Chondrocyte (in vitro differentiated cells): ENCODE data around the gene RABGAP1L. TPM values are rescaled to one million over a fixed set of nuclear protein-coding genes. Genes with fewer than 3 reads are reported as not detected.

Experiments
- DNase-seq: peaks from one replicate; pipeline ENCODE4 v3.0.0; 2021; ENCODE audit warnings: mixed read lengths, low spot score
- H3K27ac Mint-ChIP-seq: one replicate; pipeline ENCODE4 v1.8.0; 2021; ENCODE audit warnings: mild to moderate bottlenecking, moderate library complexity, mixed read lengths; ENCODE audit not compliant: unreplicated experiment
- H3K27me3 Mint-ChIP-seq: 2 replicates; pipeline ENCODE4 v1.8.0; 2021; ENCODE audit warnings: low read depth, mixed read lengths
- H3K36me3 Mint-ChIP-seq: 2 replicates; pipeline ENCODE4 v1.8.0; 2021; ENCODE audit warnings: low read depth, mixed read lengths
- H3K4me1 Mint-ChIP-seq: 2 replicates; pipeline ENCODE4 v1.8.0; 2021; ENCODE audit warnings: low read depth, mild to moderate bottlenecking, mixed read lengths
- H3K4me3 Mint-ChIP-seq: one replicate; pipeline ENCODE4 v1.8.0; 2021; ENCODE audit warnings: mild to moderate bottlenecking, moderate library complexity, mixed read lengths; ENCODE audit not compliant: unreplicated experiment
- H3K9me3 Mint-ChIP-seq: 2 replicates; pipeline ENCODE4 v1.8.0; 2021; ENCODE audit warnings: low read depth, mixed read lengths
- total RNA-seq: library from RNA; stranded (reverse); gene quantifications from 3 replicates; pipeline ENCODE4 v1.2.1, GENCODE V29; 2021
- TF ChIP-seq, protein P1 (sequence below): fragments of 200-600 bp; sonication (generic); IDR thresholded peaks from 2 replicates; pipeline ENCODE4 v1.5.0; 2021; ENCODE audit warnings: antibody characterized with exemption, mild to moderate bottlenecking, moderate library complexity

RABGAP1L gene
- total RNA-seq, 1 donor from 2014 or later: 27.1 TPM

DNA sequence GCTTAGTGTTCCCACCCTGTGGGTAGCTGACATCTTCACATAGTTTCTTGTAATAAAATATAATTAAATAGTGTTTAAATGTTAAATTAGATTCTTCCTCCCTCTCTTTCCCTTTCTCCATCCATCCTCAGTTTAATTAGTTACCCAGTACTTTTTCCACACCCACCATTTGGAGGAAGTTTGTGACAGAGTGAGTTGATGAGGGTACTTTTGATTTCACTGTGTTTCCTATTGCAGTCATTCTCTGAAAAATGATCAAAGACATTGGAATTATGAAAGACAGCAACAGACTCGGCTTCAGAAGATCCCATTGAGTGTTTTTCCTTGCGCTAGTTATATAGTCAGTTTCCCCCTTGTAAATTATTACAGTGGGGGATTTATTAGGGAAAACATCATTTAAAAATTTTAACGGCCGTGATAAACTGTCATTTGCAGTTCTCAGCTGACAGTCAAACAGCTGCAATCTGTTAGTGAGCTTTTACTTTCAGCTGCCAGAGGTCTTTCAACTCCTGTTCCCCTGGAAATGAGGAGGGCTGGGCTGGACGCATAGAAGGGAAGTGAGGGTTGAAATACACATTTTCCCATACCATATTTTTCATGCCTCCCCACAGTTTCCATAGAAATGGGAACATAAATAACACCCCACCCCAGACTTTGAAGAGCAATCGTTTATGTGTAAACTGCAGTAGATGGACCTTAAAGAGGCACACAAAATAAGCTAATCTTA, 779.1 kb downstream of the RABGAP1L start:
- no peaks in the 10 kb centered on the region for H3K36me3 Mint-ChIP-seq
- TF ChIP-seq, protein P1, sequence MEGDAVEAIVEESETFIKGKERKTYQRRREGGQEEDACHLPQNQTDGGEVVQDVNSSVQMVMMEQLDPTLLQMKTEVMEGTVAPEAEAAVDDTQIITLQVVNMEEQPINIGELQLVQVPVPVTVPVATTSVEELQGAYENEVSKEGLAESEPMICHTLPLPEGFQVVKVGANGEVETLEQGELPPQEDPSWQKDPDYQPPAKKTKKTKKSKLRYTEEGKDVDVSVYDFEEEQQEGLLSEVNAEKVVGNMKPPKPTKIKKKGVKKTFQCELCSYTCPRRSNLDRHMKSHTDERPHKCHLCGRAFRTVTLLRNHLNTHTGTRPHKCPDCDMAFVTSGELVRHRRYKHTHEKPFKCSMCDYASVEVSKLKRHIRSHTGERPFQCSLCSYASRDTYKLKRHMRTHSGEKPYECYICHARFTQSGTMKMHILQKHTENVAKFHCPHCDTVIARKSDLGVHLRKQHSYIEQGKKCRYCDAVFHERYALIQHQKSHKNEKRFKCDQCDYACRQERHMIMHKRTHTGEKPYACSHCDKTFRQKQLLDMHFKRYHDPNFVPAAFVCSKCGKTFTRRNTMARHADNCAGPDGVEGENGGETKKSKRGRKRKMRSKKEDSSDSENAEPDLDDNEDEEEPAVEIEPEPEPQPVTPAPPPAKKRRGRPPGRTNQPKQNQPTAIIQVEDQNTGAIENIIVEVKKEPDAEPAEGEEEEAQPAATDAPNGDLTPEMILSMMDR: no peak
- H3K4me1 Mint-ChIP-seq: peaks cover 8% of the 10 kb centered on the region
- H3K9me3 Mint-ChIP-seq: no peaks in the 10 kb centered on the region
- no peak overlapping the region for H3K4me3 Mint-ChIP-seq
- DNase-seq: no peak
- peak overlapping the region; percentile 8 for H3K27ac Mint-ChIP-seq
- H3K27me3 Mint-ChIP-seq: no peaks in the 10 kb centered on the region

DNA sequence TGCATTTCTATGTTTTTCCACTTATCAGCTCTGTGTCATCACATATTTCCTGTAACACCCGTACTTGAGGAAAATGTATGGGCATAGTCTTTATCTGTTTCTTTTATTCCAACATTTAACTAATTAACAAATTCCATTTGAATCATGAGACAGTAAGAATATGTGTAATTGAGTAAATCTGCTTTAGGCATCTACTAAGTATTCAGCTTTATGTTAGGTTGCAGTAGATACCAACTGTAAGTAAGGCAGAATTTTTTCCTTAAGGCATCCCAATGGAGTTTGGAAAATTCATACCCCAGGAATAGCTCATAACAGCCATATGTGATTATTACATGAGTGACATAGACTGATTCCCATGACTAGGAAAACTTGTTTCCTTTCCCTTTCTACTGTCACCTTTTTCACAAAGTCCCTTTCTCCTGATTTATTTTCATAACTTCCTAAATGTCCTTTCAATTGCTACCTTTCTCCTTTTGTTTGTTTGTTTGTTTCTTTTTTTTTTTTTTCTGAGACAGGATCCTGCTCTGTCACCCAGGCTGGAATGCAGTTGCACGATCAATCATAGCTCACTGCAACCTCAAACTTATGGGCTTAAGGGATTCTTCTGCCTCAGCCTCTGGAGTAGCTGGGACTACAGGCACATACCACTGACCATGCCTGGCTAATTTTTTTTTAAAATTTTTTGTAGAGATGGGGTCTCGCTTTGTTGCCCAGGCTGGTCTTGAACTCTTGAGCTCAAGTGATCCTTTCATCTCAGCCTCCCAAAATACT, 780.6 kb downstream of the RABGAP1L start:
- Mint-ChIP-seq H3K27ac (no peak overlapping the region), H3K9me3 (no peaks in the 10 kb centered on the region), H3K27me3 (no peaks in the 10 kb centered on the region), H3K4me1 (peaks cover 8% of the 10 kb centered on the region), H3K36me3 (no peaks in the 10 kb centered on the region), H3K4me3 (no peak overlapping the region)
- DNase-seq: no peak
- TF ChIP-seq, protein P1: no peak

DNA sequence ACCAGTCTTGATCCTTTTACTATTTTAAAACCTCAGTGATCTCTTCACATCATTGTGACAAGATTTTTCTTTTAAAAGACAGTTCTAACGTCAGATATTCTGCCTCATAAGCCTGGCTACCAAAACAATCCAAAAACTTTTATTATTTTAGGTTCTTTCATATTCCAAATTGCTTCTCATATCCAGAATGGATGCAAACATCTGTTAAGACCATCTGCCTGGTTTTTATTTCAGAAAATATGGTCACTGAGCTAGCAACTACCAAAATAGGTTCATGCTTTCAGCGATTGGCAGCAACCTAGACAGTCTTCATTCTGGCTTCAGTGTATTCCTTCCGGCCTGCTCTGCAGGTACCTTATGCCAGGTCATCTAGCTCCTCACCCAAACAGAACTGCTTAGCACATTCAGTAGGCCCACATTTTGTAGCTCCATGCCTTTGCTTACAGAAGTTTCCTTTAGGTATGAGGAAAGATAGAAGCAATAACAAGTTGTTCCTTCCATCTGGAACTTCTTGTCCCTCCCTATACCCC, 781.4 kb downstream of the RABGAP1L start:
- TF ChIP-seq, protein P1: no peak
- Mint-ChIP-seq H3K36me3 (no peaks in the 10 kb centered on the region), H3K27ac (no peak overlapping the region), H3K4me3 (no peak overlapping the region), H3K9me3 (no peaks in the 10 kb centered on the region), H3K27me3 (no peaks in the 10 kb centered on the region), H3K4me1 (peaks cover 15% of the 10 kb centered on the region)
- DNase-seq: no peak

DNA sequence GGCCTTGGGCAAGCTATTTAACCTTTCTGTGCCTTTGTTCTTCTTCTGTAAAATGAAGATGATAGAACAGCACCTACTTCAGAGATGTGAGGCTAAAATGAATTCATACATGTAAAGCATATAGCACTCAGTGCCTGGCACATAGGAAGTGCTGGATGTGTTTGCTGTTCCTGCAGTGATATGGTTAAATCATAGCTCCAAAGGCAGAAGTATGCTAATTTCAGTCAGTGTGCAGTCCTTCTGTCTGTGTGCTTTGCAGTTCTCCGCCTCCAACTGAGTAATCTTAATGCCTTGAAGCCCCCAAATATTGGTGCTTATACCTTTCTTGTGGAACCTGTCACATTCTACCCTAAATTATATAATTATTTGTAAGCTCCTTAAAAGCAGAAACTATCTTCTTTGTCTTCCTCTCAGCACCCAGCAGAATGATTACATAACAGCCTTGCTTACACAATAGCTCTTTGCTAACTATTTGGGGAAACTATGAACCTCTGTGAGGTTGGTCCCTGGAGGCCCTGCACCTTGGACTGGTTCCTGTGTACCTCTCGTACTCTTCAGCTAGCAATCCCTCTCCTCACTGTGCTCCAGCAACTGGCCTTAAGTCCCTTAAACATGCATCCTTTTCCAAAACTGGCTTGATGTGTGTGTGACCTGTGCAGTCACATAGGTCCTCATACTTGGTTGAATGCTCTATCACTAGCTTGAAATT, 783.4 kb downstream of the RABGAP1L start:
- TF ChIP-seq, protein P1: no peak
- no peak for DNase-seq
- H3K9me3 Mint-ChIP-seq: no peaks in the 10 kb centered on the region
- H3K27ac Mint-ChIP-seq: no peak overlapping the region
- H3K27me3 Mint-ChIP-seq: no peaks in the 10 kb centered on the region
- no peaks in the 10 kb centered on the region for H3K36me3 Mint-ChIP-seq
- H3K4me1 Mint-ChIP-seq: peaks cover 20% of the 10 kb centered on the region
- H3K4me3 Mint-ChIP-seq: no peak overlapping the region

DNA sequence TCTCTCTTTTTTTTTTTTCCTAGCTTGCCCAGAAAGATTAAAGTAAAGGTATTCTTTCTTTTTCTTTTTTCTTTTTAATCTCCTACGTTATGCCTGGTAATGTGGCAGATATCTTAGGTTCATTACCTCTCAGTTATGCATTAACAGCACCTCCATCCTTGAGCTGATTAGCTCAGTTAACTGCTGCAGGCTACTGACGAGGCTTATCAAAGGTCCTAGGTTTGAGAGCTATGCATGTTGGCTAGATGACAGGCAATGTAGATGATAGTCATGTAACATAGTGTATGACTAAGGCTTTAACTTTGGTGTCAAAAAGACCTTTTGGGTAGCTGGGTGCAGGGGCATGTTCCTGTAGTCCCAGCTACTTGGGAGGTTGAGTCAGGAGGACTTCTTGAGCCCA, 786.7 kb downstream of the RABGAP1L start:
- H3K27me3 Mint-ChIP-seq: no peaks in the 10 kb centered on the region
- H3K27ac Mint-ChIP-seq: no peak overlapping the region
- no peak overlapping the region for H3K4me3 Mint-ChIP-seq
- H3K9me3 Mint-ChIP-seq: no peaks in the 10 kb centered on the region
- no peaks in the 10 kb centered on the region for H3K36me3 Mint-ChIP-seq
- TF ChIP-seq, protein P1: no peak
- no peak for DNase-seq
- peaks cover 12% of the 10 kb centered on the region for H3K4me1 Mint-ChIP-seq
